Activated CD4-positive, alpha-beta T cell treated with anti-CD3 and anti-CD28 coated beads, Interleukin-2, amount 50 U/mL, for 24 hours (primary cell): Measurements from ENCODE around the gene IL13.
"Not testable (repeated sequence)": the region's sequence is repeated elsewhere in the genome, so short reads cannot be mapped to it uniquely, and the experiment has no call there.

ENCODE experiments used
- DNase-seq, 2 donors: peaks; one replicate each; pipeline ENCODE4 v3.0.0-alpha.2; 2020; ENCODE audit warnings: low read depth in 1 of 2, low spot score in 1 of 2

The IL13 gene

GRCh38 chr5:132657676-132658380, at the start of gene IL13:
TSS of gene IL13 (plus strand) at chr5:132658173. CDS start at chr5:132658187, 14 bp downstream.
- no peak for DNase-seq

GRCh38 chr5:132611965-132612364, 46.0 kb upstream of the IL13 start:
- no peak for DNase-seq

- DNase-seq = no peak
Observed at GRCh38 chr5:132612846-132613245, 45.1 kb upstream of the IL13 start.

- no peak for DNase-seq
Observed at GRCh38 chr5:132621699-132622098, 36.3 kb upstream of the IL13 start.

DNA sequence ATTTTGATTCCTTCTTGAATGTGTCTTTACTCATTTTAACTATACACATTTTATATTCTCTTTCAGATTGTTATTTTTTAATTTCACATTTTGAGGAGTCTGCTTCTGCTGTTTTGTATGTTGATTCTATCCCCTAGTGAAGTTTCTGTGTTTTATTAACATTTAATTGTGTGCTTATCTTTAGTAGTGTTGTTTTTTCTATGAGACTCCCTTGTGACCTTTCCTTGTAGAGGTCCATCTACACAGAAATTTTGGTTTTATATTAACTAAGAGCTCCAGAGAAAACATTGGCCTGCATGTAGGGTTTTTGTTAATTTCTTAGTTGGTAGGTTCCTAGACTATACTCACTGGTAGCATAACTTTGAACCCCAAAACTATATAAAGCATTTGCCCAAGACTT, 35.4 kb upstream of the IL13 start:
- no peak for DNase-seq

DNA sequence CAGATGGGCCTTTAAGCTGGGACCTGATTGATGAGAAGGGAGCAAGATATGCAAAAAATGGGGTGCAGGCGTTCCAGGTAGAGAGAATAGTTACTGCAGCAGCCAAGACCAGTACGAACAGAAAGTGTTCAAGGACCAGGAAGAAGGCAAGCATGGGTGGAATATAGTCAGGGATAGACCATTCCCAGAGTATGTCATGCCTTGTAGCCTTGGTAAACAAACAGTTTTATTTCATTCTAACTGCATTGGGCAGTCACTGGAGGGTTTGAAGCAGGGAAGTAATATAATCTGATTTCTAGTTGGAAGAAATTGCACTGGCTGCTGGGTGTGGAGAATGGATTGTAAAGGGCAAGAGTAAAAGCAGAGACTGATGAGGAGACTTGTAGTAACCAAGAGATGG, 30.5 kb upstream of the IL13 start:
- DNase-seq = no peak

- no peak for DNase-seq
Observed at GRCh38 chr5:132628814-132629213, 29.2 kb upstream of the IL13 start.

- no peak for DNase-seq
Observed at GRCh38 chr5:132629230-132629944, 28.6 kb upstream of the IL13 start.

DNA sequence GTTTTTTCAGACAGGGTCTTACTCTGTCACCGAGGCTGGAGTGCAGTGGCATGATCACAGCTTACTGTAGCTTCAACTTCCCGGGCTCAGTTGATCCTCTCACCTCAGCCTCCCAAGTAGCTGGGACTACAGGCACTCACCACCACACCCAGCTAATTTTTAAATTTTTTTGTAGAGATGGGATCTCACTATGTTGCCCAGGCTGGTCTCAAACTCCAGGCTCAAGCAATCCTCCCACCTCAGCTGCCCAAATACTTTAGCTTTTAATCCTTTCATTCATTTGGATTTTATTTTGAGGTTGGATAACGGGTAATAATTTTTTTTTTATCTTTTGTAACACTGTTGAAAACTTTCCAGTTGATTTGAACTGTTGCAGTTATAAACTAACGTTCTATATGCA, 24.4 kb upstream of the IL13 start:
- not testable (repeated sequence) for DNase-seq

DNA sequence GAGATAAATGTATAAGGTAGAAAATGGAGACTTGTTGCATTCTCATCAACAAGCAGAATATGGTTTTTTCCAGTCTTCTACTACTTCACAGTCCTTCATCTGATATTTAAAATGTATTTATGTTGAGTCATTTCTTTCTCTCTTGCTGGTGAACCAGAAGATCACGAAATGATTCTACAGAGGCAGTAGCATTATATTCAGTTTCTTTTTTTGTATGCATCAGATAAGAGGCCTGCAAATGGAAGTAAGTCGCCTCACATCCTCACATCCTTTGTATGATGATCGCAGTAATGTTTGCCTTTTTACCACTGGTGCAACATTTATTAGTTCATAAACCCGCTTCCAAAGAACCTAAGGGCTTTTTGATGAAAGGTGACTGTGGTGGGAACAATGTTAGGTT, 22.1 kb upstream of the IL13 start:
- no peak for DNase-seq

DNA sequence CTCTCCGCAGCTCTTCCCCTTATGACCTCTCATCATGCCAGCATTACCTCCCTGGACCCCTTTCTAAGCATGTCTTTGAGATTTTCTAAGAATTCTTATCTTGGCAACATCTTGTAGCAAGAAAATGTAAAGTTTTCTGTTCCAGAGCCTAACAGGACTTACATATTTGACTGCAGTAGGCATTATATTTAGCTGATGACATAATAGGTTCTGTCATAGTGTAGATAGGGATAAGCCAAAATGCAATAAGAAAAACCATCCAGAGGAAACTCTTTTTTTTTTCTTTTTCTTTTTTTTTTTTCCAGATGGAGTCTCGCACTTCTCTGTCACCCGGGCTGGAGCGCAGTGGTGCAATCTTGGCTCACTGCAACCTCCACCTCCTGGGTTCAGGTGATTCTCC, 20.7 kb upstream of the IL13 start:
- DNase-seq = no peak

DNA sequence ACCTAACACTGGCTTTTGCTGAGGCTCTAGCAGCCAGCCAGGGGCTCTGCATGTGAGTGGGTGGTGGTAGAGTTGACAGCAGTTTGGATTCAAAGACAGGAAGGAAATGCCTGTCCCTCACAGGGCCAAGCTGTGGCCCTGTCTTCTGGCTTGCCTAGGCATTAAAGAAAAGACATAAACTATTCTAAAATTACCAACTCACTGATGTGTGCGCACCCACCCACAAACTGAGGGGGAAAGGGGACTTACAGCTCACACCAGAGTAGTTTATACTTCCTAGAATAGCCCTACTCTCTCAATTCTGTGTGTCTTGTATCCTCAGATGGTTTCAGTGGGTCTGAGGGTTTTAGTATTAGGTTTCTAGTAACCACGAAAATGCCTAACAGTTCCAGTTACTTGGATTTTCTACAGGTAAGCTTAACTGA, 18.3 kb upstream of the IL13 start:
- no peak for DNase-seq

- no peak for DNase-seq
Observed at GRCh38 chr5:132640613-132641012, 17.4 kb upstream of the IL13 start.

DNA sequence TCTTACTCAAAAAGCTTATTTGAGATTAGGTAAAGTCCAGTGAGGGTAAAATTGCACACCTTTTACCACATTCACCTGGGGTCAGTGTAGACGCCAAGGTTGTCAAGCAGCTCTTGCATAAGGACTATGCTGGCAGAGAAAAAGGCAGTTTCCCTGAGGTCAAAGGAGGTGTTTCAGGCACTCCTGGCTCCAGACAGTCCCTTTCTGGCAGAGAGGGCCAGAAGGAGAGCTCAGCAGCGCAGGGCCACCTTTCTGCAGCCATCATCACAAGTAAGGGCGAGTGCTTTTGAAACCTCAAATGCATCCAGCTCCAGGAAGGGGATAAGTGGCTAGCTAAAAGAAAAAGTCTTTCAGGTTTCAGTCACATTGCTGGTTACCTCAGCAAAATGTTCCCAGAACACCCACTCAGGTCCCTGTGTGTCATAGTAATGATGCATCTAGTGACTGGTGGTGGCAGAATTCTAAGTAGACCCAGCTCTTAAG, 16.7 kb upstream of the IL13 start:
- DNase-seq = peak in 1 of 2 donors; percentile 31

GRCh38 chr5:132641841-132642240, 16.1 kb upstream of the IL13 start:
- no peak for DNase-seq

DNA sequence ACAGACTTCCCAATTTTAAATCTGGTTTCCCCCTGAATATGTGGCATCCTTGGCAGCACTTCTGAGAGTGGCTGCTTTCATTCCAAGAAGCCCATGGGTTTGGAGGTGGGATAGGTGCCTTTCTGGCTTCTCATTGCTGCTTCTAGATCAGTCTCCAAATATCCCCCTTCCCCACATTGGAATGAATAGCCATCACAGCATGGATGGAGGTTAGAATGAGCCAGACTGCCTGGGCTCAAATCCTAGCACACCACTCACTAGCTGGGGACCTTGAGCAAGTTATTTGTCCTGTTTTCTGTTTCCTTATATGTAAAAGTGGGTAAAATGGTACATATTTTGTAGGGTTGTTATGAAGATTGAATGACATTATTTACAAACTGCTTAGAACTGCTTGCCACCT, 13.8 kb upstream of the IL13 start:
- DNase-seq = no peak

DNA sequence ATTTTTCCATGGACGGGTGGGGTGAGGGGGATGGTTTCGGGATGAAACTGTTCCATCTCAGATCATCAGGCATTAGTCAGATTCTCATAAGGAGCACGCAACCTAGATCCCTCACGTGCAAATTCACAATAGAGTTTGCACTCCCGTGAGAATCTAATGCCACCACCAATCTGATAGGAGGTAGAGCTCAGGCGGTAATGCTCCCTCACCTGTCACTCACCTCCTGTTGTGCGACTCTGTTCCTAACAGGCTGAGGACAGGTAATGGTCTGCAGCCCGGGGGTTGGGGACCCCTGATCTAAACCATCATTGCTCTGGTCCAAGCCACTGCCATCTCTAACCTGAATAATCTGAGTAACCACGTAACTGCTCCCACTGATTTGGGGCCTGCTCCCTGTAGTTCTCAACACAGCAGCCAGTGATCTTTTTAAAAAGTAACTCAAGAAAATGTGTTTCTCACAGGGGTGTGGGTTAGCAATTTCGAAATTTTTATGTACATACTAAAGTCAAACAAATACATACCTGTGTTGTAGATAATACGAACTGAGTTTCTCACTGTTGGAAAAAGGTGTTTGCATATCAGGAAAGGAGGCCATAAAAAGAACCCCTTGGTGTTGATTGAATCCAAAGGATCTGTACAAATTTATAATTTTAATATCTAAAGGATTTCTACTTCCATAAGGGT, 11.2 kb upstream of the IL13 start:
- DNase-seq = no peak

- no peak for DNase-seq
Observed at GRCh38 chr5:132647473-132647872, 10.5 kb upstream of the IL13 start.

DNA sequence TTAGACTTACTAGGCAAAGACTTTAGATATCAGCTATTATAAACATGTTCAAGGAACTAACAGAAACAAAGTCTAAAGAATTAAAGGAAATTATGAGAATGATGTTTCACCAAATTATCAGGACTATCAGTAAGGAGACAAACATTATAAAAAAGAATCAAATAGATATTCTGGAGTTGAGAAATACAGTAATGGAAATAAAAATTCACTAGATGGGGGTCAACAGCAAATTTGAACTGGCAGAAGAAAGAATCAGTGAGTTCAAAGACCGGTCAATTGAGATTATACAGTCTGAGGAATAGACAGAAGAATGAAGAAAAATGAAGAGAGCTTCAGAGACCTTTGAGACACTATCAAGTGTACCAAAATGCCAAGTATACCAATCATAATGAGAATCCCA, 9.6 kb upstream of the IL13 start:
- no peak for DNase-seq

- no peak for DNase-seq
Observed at GRCh38 chr5:132651838-132652469, 6.0 kb upstream of the IL13 start.

- no peak for DNase-seq
Observed at GRCh38 chr5:132653716-132654115, 4.3 kb upstream of the IL13 start.
